ENCODE measurements around the gene UVRAG. TPM values are rescaled to one million over a fixed set of nuclear protein-coding genes. Genes with fewer than 3 reads are reported as not detected.

UVRAG gene
- total RNA-seq, 2 experiments from 2014 or later, result 18.2 to 19.9 TPM

DNA sequence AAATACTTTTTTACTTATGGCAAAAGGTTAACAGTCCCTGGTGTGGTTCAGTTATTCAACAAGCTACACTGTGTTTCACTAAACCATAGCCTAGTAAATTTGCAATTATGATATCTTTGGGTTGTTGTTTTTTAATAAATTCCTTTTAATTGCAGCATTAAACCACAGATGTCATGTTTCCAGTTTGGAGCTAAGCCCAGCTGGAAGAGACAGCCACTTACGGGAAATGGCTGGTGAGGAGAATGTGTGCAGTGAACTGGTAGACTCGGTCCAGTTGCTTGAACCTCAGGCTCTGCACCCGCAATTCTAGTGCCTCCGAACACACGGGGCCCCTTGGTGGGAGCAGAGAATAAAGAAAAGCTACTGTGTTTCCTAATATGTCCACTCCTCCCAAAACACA, 320.5 kb downstream of the UVRAG start:
- CTCF ChIA-PET, result no interaction called here
- no peak overlapping the region for H3K4me3 Mint-ChIP-seq

DNA sequence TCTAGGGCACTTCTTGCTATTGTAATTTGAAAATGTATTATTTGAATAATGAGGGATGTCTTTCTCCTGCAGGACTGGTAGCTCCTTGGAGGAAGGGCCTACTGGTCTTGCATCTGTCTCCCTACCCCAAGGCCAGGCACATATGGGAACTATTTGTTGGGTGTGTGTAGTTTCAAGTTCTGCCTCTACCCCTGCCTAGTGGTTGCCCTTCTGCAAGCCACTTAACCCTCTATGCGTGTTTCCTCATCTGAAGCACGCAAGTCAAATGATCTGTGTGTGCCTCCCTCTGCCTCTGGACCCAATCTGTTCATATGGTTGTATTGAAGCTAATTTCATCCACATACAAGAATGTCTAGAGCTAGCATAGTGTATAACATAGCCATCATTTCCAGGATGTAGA, 324.3 kb downstream of the UVRAG start:
- ChIA-PET POLR2A (no interaction called here), CTCF (interaction anchor here (3.4 kb wide), 1 partner anchor 13 kb away, joined by 20 read pairs; no protein-coding TSS in a partner anchor)
- Mint-ChIP-seq H3K4me3 (no peak overlapping the region), H3K27ac (no peak overlapping the region), H3K27me3 (no peaks in the 10 kb centered on the region), H3K36me3 (ENCODE audit: low read depth) (no peaks in the 10 kb centered on the region), H3K9me3 (no peaks in the 10 kb centered on the region), H3K4me1 (no peaks in the 10 kb centered on the region)
- DNase-seq, result no peak

More for the DNA sequence above, 320.5 kb downstream of the UVRAG start:
- Mint-ChIP-seq H3K27ac (no peak overlapping the region), H3K36me3 (ENCODE audit: low read depth) (no peaks in the 10 kb centered on the region), H3K9me3 (no peaks in the 10 kb centered on the region), H3K4me1 (peaks cover 4% of the 10 kb centered on the region), H3K27me3 (no peaks in the 10 kb centered on the region)
- POLR2A ChIA-PET, result interaction anchor here (1.3 kb wide), 1 partner anchor 17 kb away, joined by 3 read pairs; no protein-coding TSS in a partner anchor
- no peak for DNase-seq

DNA sequence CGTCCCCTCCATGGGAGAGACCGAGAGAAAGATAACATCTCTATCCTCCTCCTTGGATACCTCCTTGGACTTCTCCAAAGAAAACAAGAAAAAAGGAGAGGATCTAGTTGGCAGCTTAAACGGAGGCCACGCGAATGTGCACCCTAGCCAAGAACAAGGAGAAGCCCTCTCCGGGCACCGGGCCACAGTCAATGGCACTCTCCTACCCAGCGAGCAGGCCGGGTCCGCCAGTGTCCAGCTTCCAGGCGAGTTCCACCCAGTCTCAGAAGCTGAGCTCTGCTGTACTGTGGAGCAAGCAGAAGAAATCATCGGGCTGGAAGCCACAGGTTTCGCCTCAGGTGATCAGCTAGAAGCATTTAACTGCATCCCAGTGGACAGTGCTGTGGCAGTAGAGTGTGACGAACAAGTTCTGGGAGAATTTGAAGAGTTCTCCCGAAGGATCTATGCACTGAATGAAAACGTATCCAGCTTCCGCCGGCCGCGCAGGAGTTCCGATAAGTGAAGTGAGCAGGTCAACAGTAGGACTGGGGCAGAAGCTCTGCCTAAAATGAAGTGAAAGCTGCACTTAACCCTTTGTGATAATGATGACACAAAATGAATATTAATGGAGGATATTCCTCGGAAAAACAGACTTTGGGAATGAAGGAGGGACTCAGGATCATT, 326.0 kb downstream of the UVRAG start:
- Mint-ChIP-seq H3K27ac (no peak overlapping the region), H3K4me3 (no peak overlapping the region), H3K27me3 (no peaks in the 10 kb centered on the region), H3K36me3 (ENCODE audit: low read depth) (no peaks in the 10 kb centered on the region), H3K9me3 (no peaks in the 10 kb centered on the region), H3K4me1 (no peaks in the 10 kb centered on the region)
- POLR2A ChIA-PET, result no interaction called here
- DNase-seq, result no peak
- CTCF ChIA-PET, result interaction anchor here (3.4 kb wide), 1 partner anchor 11 kb away, joined by 20 read pairs; no protein-coding TSS in a partner anchor

DNA sequence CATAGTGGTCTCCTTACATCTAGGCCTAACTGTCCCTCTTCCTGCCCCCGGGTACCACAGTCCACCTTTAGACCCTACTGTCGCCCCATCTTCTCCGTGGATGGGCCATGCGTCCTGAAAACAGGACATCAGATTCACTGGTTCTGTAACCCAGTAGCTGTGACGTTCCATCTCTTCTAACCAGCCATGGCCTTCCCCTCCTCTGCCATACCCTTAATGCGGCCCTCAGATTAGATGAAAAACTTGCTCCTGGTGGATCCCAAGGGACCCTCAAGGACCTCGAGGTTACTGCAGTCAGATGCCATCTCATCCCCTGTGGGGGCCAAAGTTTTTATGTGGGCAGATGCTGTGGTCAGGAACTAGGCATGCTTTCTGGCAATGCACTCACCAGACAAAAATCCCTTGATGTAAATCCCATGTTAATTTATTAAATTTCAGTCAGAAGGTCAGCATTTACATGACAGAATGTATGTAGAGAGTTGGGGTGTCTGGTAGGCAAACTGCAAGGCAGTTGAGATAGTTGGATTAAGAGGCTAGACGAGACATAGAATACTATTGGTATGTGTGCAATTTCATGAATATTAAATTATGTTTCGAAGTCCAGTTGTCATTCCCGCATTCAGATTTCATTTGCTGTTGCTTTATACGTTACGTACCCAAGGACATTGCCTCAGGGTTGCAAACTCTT, 327.0 kb downstream of the UVRAG start:
- H3K4me1 Mint-ChIP-seq, result no peaks in the 10 kb centered on the region
- no peaks in the 10 kb centered on the region for H3K36me3 Mint-ChIP-seq (ENCODE audit: low read depth)
- ChIA-PET POLR2A (no interaction called here), CTCF (interaction anchor here (1.3 to 3.4 kb wide), 2 partner anchors 10 kb away, joined by 9 to 20 read pairs; no protein-coding TSS in a partner anchor)
- H3K27me3 Mint-ChIP-seq, result no peaks in the 10 kb centered on the region
- H3K27ac Mint-ChIP-seq, result no peak overlapping the region
- H3K4me3 Mint-ChIP-seq, result no peak overlapping the region
- H3K9me3 Mint-ChIP-seq, result no peaks in the 10 kb centered on the region
- no peak for DNase-seq

DNA sequence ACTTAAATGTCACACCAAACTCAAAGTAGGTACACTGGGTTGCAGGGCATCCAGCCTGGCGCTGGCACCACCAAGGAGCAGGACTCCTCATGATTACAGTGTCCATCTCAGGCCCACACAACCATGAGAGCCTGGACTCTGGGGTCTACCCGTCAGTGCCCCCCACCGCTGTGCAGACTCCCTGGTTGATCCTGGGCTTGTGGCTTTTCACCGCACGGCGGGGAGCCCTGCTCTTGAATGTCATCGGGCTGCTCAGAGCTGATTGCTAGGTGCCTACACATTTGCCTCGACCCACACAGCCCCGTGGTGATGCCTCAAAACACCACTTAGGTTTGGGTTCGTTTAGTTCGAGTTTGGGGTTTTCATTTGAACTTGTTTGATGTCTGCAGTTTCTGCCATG, 328.3 kb downstream of the UVRAG start:
- Mint-ChIP-seq H3K36me3 (ENCODE audit: low read depth) (no peaks in the 10 kb centered on the region), H3K27ac (no peak overlapping the region), H3K27me3 (no peaks in the 10 kb centered on the region), H3K4me3 (no peak overlapping the region), H3K9me3 (no peaks in the 10 kb centered on the region), H3K4me1 (no peaks in the 10 kb centered on the region)
- no peak for DNase-seq
- ChIA-PET POLR2A (no interaction called here), CTCF (interaction anchor here (1.0 to 1.3 kb wide), 3 partner anchors 9 to 12 kb away, joined by 3 to 9 read pairs (median 3); no protein-coding TSS in a partner anchor)

DNA sequence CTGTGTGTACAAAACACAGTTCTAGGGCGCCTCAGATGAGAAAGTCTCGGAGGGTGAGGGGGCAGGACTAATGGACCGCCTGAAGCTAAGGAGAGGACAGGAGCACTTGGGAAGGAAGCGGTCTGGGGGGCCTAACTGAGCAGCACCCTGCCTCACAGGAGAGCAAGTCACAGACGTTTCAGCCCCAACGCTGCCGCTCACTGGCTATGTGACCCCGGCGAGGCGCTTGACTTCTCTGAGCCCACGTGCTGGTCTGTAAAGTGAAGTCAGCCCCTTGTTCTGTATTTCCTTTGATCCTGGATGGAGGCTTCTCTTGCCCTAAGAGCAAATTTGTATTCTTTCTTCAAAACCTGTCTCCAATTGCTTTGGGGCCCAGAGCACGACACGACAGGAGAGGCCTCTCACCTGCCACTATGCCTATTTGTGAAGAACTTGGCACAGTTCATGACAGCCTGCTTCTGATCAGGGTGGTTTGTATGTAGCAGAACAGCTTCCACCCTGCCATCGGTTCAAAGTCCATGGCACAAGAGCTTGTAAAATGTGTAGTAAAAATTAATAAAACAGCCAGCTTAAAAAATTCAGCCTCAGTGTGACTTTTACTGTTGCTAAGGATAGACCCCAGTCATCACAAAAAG, 332.2 kb downstream of the UVRAG start:
- ChIA-PET POLR2A (no interaction called here), CTCF (interaction anchor here (1.3 kb wide), 1 partner anchor 251 kb away, joined by 3 read pairs; no protein-coding TSS in a partner anchor)
- H3K27me3 Mint-ChIP-seq, result peaks cover 10% of the 10 kb centered on the region
- no peak overlapping the region for H3K27ac Mint-ChIP-seq
- no peak overlapping the region for H3K4me3 Mint-ChIP-seq
- H3K9me3 Mint-ChIP-seq, result no peaks in the 10 kb centered on the region
- peaks cover 9% of the 10 kb centered on the region for H3K4me1 Mint-ChIP-seq
- H3K36me3 Mint-ChIP-seq (ENCODE audit: low read depth), result no peaks in the 10 kb centered on the region
- DNase-seq, result no peak

DNA sequence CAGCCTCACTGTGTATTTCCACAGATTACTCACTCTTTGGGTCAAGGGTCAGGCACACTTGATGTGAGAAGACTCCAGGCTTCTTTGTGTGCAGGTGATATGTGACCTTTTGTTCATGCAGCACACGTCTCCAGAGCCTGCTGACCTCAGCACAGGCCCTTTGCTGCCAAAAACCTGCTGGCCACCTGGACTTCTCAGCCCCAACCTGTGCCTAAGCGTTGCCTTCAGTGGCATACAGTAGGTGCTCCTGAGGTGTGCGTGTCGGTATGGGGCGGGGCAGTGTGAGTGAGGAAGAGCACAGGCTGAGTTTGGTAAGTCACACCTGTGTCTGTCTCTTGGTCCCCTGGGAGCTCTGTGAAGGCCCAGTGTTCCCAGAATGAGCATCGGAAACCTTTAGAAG, 333.2 kb downstream of the UVRAG start:
- no peaks in the 10 kb centered on the region for H3K9me3 Mint-ChIP-seq
- H3K36me3 Mint-ChIP-seq (ENCODE audit: low read depth), result no peaks in the 10 kb centered on the region
- peaks cover 18% of the 10 kb centered on the region for H3K27me3 Mint-ChIP-seq
- no peak overlapping the region for H3K27ac Mint-ChIP-seq
- H3K4me3 Mint-ChIP-seq, result no peak overlapping the region
- POLR2A ChIA-PET, result no interaction called here
- CTCF ChIA-PET, result interaction anchor here (0.9 kb wide), 1 partner anchor 251 kb away, joined by 3 read pairs; no protein-coding TSS in a partner anchor
- no peak for DNase-seq
- peaks cover 19% of the 10 kb centered on the region for H3K4me1 Mint-ChIP-seq

DNA sequence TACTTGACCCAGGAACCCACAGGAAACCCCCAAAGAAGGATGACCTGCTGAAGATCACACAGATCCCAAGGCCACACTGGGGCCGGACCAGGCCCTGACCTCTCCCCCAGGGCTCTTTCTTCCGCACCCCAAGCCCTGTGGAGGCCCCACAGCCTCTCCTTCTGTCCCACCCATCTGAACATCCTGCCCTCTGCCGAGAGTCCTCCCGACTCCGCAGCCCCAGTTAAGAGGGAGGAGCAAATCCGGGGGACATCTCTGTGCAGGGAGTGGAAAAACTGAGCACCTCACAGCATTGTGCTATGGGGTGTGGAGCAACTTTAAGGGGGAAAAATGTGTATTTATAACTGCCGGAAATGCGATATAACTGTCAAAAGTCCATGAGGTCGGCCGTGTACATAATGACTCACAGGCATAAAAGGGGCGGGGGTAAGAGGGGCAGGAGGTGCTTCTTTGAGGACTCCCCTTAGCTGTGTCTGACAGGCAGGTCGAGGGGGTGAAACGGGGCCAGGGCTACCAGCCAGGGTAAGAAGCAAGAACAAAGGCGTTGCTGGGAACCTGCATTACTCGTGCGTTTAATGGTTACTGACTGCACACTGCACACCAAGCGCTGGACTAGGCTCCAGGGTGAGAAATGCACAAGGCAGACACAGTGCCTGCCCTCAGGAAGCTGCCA, 334.1 kb downstream of the UVRAG start:
- Mint-ChIP-seq H3K27me3 (peaks cover 26% of the 10 kb centered on the region), H3K36me3 (ENCODE audit: low read depth) (no peaks in the 10 kb centered on the region), H3K27ac (no peak overlapping the region), H3K4me3 (no peak overlapping the region), H3K9me3 (no peaks in the 10 kb centered on the region), H3K4me1 (peaks cover 26% of the 10 kb centered on the region)
- ChIA-PET CTCF (interaction anchor here (0.9 kb wide), 1 partner anchor 251 kb away, joined by 3 read pairs; no protein-coding TSS in a partner anchor), POLR2A (no interaction called here)
- no peak for DNase-seq

DNA sequence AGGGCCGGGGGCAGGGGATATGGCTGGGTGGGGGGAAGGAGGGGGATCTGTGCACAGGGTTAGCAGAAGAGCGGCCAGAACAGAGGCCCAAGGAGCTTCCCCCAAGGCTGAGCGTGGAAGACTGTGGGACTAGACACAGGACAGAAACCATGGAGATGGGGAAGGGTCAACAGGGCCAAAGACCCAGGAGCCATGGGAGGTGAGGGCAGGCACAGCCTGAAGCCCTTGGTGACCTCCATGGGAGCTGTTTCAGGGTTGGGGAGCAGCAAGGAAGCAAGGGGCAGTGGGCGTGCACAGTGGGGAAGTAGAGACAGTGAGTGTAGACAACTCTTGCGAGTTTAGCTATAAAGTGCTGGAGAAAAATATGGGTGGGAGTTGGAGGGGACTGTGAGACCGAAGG, 334.7 kb downstream of the UVRAG start:
- ChIA-PET CTCF (interaction anchor here (1.0 kb wide), 1 partner anchor 58 kb away, joined by 3 read pairs; no protein-coding TSS in a partner anchor), POLR2A (no interaction called here)
- H3K9me3 Mint-ChIP-seq, result no peaks in the 10 kb centered on the region
- H3K27me3 Mint-ChIP-seq, result peaks cover 27% of the 10 kb centered on the region
- no peak for DNase-seq
- no peak overlapping the region for H3K4me3 Mint-ChIP-seq
- peaks cover 26% of the 10 kb centered on the region for H3K4me1 Mint-ChIP-seq
- no peak overlapping the region for H3K27ac Mint-ChIP-seq
- H3K36me3 Mint-ChIP-seq (ENCODE audit: low read depth), result no peaks in the 10 kb centered on the region

DNA sequence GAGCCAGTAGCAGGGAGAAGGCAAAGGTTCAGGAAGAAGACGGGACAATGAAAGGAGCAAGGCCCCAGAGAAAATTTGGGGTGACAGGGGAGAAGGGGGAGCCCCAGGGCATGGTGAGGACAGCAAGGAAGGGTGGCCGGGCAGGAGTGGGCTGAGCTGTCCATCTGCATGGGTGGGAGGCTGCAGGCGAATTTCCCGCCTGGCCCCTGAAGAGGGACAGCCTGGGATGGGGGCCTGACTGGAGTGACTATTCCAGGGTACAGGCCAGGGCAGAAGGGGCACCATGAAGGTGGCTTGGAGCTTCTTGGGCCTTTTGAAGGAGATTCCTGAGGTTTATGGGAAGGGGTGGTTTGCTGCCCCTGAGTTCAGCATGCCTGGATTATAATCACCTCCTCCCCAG, 335.1 kb downstream of the UVRAG start:
- Mint-ChIP-seq H3K27me3 (peaks cover 27% of the 10 kb centered on the region), H3K36me3 (ENCODE audit: low read depth) (no peaks in the 10 kb centered on the region), H3K27ac (no peak overlapping the region), H3K4me1 (peaks cover 26% of the 10 kb centered on the region), H3K9me3 (no peaks in the 10 kb centered on the region), H3K4me3 (no peak overlapping the region)
- CTCF ChIA-PET, result interaction anchor here (0.7 to 1.0 kb wide), 2 partner anchors 57 to 92 kb away, joined by 3 read pairs; no protein-coding TSS in a partner anchor
- DNase-seq, result no peak
- POLR2A ChIA-PET, result no interaction called here

DNA sequence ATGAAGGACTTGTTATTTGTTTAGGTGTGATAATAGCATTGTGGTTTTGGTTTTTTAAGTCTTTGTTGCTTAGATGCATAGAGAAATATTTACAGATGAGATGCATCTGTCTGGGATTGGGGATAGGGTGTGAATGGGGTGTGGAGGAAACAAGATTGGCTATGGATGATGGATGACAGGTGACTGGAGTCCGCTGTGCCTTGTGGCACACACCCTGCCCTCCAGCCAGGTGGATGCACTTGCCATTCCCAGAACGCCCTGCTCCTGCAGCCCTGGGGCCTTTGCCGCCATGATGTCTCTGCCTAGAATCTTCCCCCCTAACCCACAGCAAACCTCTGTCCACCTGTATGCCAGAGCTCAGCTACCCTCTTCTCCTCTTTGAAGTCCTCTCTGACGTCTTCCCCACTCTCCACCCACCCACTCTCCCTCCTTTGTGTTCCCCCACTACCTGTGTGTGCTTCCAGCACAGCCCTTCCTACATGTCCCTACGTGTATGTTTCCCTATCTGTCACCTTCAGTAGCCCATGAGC, 336.6 kb downstream of the UVRAG start:
- POLR2A ChIA-PET, result interaction anchor here (0.9 to 1.5 kb wide), 2 partner anchors 15 to 261 kb away, joined by 3 read pairs; no protein-coding TSS in a partner anchor
- Mint-ChIP-seq H3K9me3 (no peaks in the 10 kb centered on the region), H3K36me3 (ENCODE audit: low read depth) (no peaks in the 10 kb centered on the region), H3K4me3 (peak overlapping the region; percentile 59), H3K4me1 (peaks cover 26% of the 10 kb centered on the region), H3K27ac (no peak overlapping the region), H3K27me3 (peaks cover 35% of the 10 kb centered on the region)
- DNase-seq, result no peak
- CTCF ChIA-PET, result interaction anchor here (0.5 to 2.5 kb wide), 40 partner anchors 8 to 513 kb away, joined by 3 to 106 read pairs (median 4); no protein-coding TSS in a partner anchor

DNA sequence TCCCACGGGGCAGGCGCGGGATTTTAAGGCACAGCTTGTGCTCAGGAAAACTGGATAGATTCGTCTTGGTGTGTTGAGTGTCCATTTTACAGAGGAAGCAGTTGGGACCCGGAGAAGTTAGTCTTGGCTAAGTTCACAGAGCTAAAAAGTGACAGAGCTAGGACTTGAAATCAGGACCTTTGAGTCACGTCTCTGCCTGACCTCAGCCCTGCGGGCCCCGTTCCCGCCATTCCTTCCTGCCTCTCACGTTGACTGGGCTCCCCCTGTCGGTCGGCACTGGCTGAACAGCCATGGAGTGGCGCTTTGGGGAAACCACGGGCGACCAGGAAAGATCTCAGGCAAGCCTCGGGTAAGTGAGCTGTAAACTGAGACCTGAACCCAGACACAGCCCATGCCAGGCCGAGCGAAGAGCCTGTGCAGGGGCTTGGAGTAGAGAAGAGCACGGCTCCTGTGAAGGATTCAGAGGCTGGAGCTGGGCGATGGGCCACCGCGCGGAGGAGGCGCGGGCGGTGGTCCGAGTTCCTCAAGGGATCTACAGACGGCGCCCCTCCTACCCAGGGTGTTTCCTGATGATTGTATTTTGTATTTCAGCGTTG, 337.2 kb downstream of the UVRAG start:
- Mint-ChIP-seq H3K4me3 (peak overlapping the region; percentile 59), H3K27ac (no peak overlapping the region), H3K4me1 (peaks cover 26% of the 10 kb centered on the region), H3K9me3 (no peaks in the 10 kb centered on the region), H3K27me3 (peaks cover 37% of the 10 kb centered on the region), H3K36me3 (ENCODE audit: low read depth) (no peaks in the 10 kb centered on the region)
- POLR2A ChIA-PET, result interaction anchor here (0.9 to 1.5 kb wide), 4 partner anchors 16 to 261 kb away, joined by 3 to 4 read pairs (median 3); no protein-coding TSS in a partner anchor
- CTCF ChIA-PET, result interaction anchor here (0.5 to 2.5 kb wide), 49 partner anchors 8 to 614 kb away, joined by 3 to 106 read pairs (median 4); no protein-coding TSS in a partner anchor
- peak; percentile 85 for DNase-seq
